ENCODE measurements around the gene ADAMTS2. TPM values are rescaled to one million over a fixed set of nuclear protein-coding genes. Genes with fewer than 3 reads are reported as not detected.

Gene ADAMTS2
- polyA plus RNA-seq, 3 donors = 0.74 to 2.3 TPM; not detected in 1

DNA sequence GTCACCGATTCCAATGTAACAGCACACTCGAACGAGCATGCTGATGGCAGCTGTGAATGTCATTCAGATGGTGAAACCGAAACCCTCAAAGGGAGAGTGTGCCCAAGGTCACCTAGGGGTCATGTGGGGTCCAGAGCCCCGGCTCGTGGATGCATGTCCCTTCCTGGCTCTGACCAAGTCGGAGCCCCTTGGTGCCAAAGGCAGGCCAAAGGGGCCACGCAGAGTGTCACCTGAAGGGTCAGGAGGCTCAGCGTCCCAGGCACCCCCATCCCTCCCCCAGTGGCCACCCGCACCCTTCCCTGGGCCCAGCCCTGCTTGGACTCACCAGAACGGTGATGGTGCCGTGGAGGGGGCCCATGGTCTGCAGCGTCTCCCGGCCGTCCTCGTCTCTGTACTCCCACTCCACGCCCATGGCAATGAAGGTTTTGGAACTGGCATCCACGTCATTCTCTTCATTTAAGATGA is 215.6 kb downstream of the ADAMTS2 start:
- intact Hi-C loops (cut with micrococcal nuclease) = no loop called here
- H3K4me3 Mint-ChIP-seq = no peak overlapping the region
- no peaks in the 10 kb centered on the region for H3K79me2 ChIP-seq (ENCODE audit: insufficient read depth, low read length)
- TF ChIP-seq CTCF (IDR thresholded peaks at IDR 0.05) = no peak
- H3K4me1 ChIP-seq (ENCODE audit: control insufficient read depth in 1 of 2, insufficient read depth in 2 of 2, low read length in 2 of 2) = no peaks in the 10 kb centered on the region
- H3K4me2 ChIP-seq (replicated peaks; ENCODE audit: extremely low read depth, low read length, poor library complexity, severe bottlenecking) = no peak overlapping the region
- H3K4me1 Mint-ChIP-seq = no peaks in the 10 kb centered on the region
- H2AFZ ChIP-seq (ENCODE audit: insufficient read depth, low read depth, low read length, poor library complexity, severe bottlenecking) = no peak overlapping the region
- WGBS (ENCODE audit: insufficient coverage) = 90% methylated on average over 17 of the region's 18 CpGs
- DNase-seq = no peak
- H3K36me3 Mint-ChIP-seq = no peaks in the 10 kb centered on the region
- H3K9me3 Mint-ChIP-seq = peaks cover 36 to 72% (median 57%) of the 10 kb centered on the region in 7 donors
- H4K20me1 ChIP-seq (ENCODE audit: insufficient read depth, low read length) = no peaks in the 10 kb centered on the region
- H3K27ac ChIP-seq (ENCODE audit: low read depth in 1 of 2, low read length in 2 of 2) = no peak overlapping the region
- peaks cover 37 to 63% of the 10 kb centered on the region in 2 donors for H3K9me3 ChIP-seq (replicated peaks in 1 of 2; ENCODE audit: control insufficient read depth in 1 of 2, insufficient read depth in 1 of 2, low read length in 2 of 2)
- H3K27ac Mint-ChIP-seq = no peak overlapping the region
- H3K9ac ChIP-seq (ENCODE audit: insufficient read depth, low read length, poor library complexity, severe bottlenecking) = no peak overlapping the region
- H3K36me3 ChIP-seq (replicated peaks in 1 of 2; ENCODE audit: control insufficient read depth in 1 of 2, insufficient read depth in 2 of 2, low read length in 2 of 2) = no peaks in the 10 kb centered on the region
- no peaks in the 10 kb centered on the region for H3K27me3 ChIP-seq (ENCODE audit: control insufficient read depth in 2 of 2, insufficient read depth in 2 of 2, low read length in 2 of 2)
- H3K27me3 Mint-ChIP-seq (ENCODE audit: low read depth in 3 of 3) = peaks cover 0 to 2% (median 0%) of the 10 kb centered on the region in 3 donors
- H3K4me3 ChIP-seq (replicated peaks in 1 of 3; ENCODE audit: low read depth in 2 of 3, low read length in 3 of 3) = no peak overlapping the region

- H3K27ac ChIP-seq (ENCODE audit: low read depth in 1 of 2, low read length in 2 of 2) = no peak overlapping the region
- no peaks in the 10 kb centered on the region for H4K20me1 ChIP-seq (ENCODE audit: insufficient read depth, low read length)
- H3K27me3 Mint-ChIP-seq (ENCODE audit: low read depth in 3 of 3) = peaks cover 0 to 2% (median 0%) of the 10 kb centered on the region in 3 donors
- intact Hi-C loops (cut with micrococcal nuclease) = no loop called here
- no peaks in the 10 kb centered on the region for H3K27me3 ChIP-seq (ENCODE audit: control insufficient read depth in 2 of 2, insufficient read depth in 2 of 2, low read length in 2 of 2)
- H3K79me2 ChIP-seq (ENCODE audit: insufficient read depth, low read length) = no peaks in the 10 kb centered on the region
- no peak overlapping the region for H3K9ac ChIP-seq (ENCODE audit: insufficient read depth, low read length, poor library complexity, severe bottlenecking)
- no peak overlapping the region for H3K4me2 ChIP-seq (replicated peaks; ENCODE audit: extremely low read depth, low read length, poor library complexity, severe bottlenecking)
- H2AFZ ChIP-seq (ENCODE audit: insufficient read depth, low read depth, low read length, poor library complexity, severe bottlenecking) = no peak overlapping the region
- H3K9me3 Mint-ChIP-seq = peaks cover 42 to 72% (median 58%) of the 10 kb centered on the region in 7 donors
- no peaks in the 10 kb centered on the region for H3K4me1 ChIP-seq (ENCODE audit: control insufficient read depth in 1 of 2, insufficient read depth in 2 of 2, low read length in 2 of 2)
- peaks cover 38 to 63% of the 10 kb centered on the region in 2 donors for H3K9me3 ChIP-seq (replicated peaks in 1 of 2; ENCODE audit: control insufficient read depth in 1 of 2, insufficient read depth in 1 of 2, low read length in 2 of 2)
- WGBS (ENCODE audit: insufficient coverage) = 88% methylated on average over 12 of the region's 14 CpGs
- no peak for DNase-seq
- no peaks in the 10 kb centered on the region for H3K36me3 Mint-ChIP-seq
- no peaks in the 10 kb centered on the region for H3K4me1 Mint-ChIP-seq
- TF ChIP-seq CTCF (IDR thresholded peaks at IDR 0.05) = no peak
- no peaks in the 10 kb centered on the region for H3K36me3 ChIP-seq (replicated peaks in 1 of 2; ENCODE audit: control insufficient read depth in 1 of 2, insufficient read depth in 2 of 2, low read length in 2 of 2)
- no peak overlapping the region for H3K4me3 ChIP-seq (replicated peaks in 1 of 3; ENCODE audit: low read depth in 2 of 3, low read length in 3 of 3)
- no peak overlapping the region for H3K4me3 Mint-ChIP-seq
- no peak overlapping the region for H3K27ac Mint-ChIP-seq
Observed at GRCh38 chr5:179128976-179129375, 216.3 kb downstream of the ADAMTS2 start.
